GM21515 (cell line): ENCODE data around the gene JKAMP.

Experiments used
- ATAC-seq: cut with Tn5 transposase; IDR thresholded peaks from one replicate; pipeline ENCODE4 v1.9.1; 2021; ENCODE audit not compliant: unreplicated experiment

JKAMP gene

GRCh38 chr14:59538936-59539335, 54.6 kb downstream of the JKAMP start:
- no peak for ATAC-seq

DNA sequence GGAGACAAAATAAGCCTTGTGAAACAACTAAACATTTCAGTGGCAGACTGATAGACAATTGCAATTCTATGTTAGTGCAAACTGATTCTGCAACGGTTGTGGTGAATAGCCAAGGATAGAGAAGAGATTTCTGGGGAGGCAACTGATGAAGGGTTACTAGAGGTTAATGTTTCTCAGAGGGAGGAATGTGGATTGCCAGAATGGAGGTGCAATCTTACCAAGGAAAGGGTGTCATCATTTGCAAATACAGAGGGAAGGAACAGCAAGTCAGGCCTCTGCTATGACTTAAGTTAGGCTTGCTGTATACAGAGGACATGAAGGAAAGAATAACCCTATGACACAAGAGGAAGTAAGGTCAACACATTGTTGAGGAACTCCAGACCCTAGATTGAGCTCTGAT, 56.5 kb downstream of the JKAMP start:
- ATAC-seq = no peak

GRCh38 chr14:59541731-59542130, 57.4 kb downstream of the JKAMP start:
- no peak for ATAC-seq

DNA sequence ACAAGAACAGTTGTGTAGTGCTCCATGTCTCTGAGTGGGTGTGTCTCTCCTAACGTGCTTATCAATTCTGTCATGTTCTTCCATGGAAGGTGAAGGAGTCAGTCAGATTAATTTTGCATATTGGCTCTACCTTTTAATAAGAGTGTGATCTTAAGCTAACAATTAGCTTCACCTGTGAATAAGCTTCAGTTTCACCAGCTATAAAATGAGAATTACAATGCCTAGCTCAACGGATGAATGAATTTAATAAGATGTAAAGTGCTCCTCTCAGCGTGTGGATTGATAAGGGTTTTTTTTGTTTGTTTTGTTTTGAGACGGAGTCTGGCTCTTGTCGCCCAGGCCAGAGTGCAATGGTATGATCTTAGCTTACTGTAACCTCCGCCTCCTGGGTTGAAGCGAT, 59.6 kb downstream of the JKAMP start:
- ATAC-seq = no peak

DNA sequence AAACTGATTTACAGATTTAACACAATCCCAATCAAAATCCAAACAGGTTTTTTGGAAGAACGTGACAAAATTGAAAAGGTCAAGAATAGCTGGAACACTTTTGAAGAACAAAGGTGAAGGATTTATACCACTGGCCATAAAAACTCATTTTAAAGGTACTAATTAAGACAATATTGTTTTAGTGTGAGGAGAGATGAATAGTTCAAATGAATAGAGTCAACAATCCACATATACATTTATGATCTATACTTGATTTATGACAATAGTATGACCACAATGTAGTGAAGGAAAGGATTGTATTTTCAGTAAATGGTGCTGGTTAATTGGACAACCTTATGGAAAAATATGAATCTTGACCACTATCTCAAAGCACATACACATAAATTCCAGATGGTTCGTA, 63.0 kb downstream of the JKAMP start:
- ATAC-seq = no peak
